Measurements from ENCODE around the gene PPP1R37. TPM values are rescaled to one million over a fixed set of nuclear protein-coding genes. Genes with fewer than 3 reads are reported as not detected.
A peak's percentile ranks its signal among the peaks of the same experiment; 100 is the strongest.

Gene PPP1R37
- total RNA-seq, 1 donor from 2014 or later = 20.3 TPM

DNA sequence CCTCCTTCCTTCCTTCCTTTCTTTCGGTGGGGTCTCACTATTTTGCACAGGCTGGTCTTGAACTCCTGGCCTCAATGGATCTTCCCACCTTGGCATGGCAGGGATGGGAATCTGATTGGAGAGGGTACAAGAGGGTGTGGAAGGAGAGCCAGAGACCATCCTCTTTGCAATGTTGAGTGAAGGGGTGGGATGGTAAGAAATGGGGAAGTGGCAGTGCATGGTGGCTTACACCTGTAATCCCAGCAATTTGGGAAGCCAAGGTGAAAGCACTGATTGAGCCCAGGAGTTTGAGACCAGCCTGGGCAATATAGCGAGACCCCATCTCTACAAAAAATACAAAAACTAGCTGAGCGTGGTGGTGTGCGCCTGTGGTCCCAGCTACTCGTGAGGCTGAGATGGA, 91.1 kb downstream of the PPP1R37 start:
- no peak overlapping the region for H3K27ac Mint-ChIP-seq
- intact Hi-C loops (cut with micrococcal nuclease) = no loop called here
- H3K4me1 Mint-ChIP-seq = peaks cover 14% of the 10 kb centered on the region
- no peak overlapping the region for H3K4me3 Mint-ChIP-seq
- H3K27me3 Mint-ChIP-seq = no peaks in the 10 kb centered on the region
- DNase-seq = no peak
- no peaks in the 10 kb centered on the region for H3K9me3 Mint-ChIP-seq
- peaks cover 14% of the 10 kb centered on the region for H3K36me3 Mint-ChIP-seq (ENCODE audit: low read depth)

DNA sequence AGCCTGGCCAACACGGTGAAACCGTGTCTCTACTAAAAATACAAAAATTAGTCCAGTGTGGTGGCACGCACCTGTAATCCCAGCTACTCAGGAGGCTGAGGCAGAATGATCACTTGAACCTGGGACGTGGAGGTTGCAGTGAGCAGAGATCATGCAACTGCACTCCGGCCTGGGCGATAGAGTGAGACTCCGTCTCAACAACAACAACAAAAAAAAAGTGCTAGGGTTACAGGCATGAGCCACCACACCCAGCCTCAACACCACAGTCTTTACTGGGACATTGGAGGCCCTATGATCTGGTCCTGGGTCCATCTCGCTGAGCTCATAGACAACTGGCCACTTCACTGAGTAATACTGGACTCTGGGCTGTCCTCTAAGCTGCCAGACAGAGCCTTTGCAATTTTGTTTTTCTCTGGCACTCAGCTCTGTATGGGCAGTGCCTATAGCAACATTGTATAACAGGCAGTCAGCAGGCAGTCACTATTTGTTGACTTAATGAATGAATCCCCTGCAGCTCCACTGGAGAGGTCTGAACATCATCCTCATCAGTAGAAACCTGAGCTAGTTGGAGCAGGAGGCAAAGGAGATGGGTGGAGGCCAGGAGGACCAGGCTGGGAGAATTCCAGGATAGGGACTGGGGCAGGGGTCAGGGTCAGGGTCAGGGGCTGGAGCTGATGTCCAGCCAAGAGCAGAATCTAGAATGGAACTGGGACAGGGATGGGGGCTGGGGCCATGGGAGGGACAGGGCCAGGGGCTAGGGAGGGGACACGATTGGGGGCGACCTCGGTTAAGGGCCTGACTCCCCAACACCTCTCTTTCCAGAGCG, 93.7 kb downstream of the PPP1R37 start:
- H3K36me3 Mint-ChIP-seq (ENCODE audit: low read depth) = peaks cover 4% of the 10 kb centered on the region
- H3K4me1 Mint-ChIP-seq = peaks cover 8% of the 10 kb centered on the region
- peaks cover 4% of the 10 kb centered on the region for H3K27me3 Mint-ChIP-seq
- H3K4me3 Mint-ChIP-seq = no peak overlapping the region
- DNase-seq = no peak
- intact Hi-C loops (cut with micrococcal nuclease) = no loop called here
- H3K9me3 Mint-ChIP-seq = no peaks in the 10 kb centered on the region
- H3K27ac Mint-ChIP-seq = no peak overlapping the region

DNA sequence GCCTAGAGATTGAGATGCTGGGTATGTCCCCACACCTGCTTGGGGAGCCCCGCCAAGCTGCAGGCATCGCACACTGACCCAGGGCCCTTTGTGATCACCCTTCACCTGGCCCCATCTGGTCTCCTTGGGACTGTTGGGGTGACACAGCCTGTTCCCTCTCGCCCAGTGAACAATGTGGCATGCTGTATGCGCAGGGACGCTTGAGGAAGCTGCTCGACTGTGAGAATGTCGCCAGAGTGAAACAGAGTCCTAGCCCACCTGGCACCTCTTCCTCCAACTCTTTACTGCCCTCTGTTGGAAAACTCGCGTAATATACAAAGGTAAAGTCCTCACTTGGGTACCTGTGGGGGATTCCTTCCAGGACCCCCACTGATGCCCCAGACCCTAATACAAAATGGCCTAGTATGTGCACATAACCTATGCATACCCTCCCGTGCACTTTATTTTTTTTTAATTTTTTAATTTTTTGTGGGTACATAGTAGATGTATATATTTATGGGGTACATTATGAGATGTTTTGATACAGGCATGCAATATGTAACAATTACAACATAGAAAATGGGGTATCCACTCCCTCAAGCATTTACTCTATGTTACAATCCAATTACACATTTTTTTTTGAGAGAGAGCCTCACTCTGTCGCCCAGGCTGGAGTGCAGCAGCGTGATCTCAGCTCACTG, 94.6 kb downstream of the PPP1R37 start:
- H3K36me3 Mint-ChIP-seq (ENCODE audit: low read depth) = peaks cover 3% of the 10 kb centered on the region
- no peak overlapping the region for H3K27ac Mint-ChIP-seq
- no peak overlapping the region for H3K4me3 Mint-ChIP-seq
- peaks cover 4% of the 10 kb centered on the region for H3K27me3 Mint-ChIP-seq
- intact Hi-C loops (cut with micrococcal nuclease) = no loop called here
- H3K9me3 Mint-ChIP-seq = no peaks in the 10 kb centered on the region
- peaks cover 8% of the 10 kb centered on the region for H3K4me1 Mint-ChIP-seq
- peak; percentile 75 for DNase-seq

DNA sequence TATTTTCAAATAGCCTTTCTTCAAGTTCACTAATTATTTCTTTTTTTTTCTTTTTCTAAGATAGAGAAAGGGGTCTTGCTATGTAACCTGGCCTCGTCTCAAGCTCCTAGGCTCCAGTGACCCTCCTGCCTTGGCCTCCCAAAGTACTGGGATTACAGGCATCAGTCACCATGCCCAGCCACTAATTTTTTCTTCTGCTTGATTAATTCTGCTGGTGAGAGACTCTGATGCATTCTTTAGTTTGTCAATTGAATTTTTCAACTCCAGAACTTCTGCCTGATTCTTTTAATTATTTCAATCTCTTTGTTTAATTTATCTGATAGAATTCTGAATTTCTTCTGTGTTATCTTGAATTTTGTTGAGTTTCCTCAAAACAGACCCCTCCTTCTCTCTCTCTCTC, 97.0 kb downstream of the PPP1R37 start:
- H3K36me3 Mint-ChIP-seq (ENCODE audit: low read depth) = no peaks in the 10 kb centered on the region
- intact Hi-C loops (cut with micrococcal nuclease) = no loop called here

DNA sequence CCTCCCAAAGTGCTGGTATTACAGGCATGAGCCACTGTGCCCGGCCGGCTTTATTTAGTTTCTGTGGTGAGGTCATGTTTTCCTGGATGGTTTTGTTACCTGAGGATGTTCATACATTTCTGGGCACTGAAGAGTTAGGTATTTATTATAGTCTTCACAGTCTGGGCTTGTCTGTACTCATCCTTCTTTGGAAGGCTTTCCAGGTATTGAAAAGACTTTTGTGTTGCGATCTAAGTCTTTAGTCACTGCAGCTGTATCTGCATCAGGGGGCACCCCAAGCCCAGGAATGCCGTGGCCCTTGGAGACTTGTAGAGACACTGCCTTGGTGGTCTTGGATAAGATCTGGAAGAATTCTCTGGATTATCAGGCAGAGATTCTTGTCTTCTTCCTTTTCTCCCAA, 98.4 kb downstream of the PPP1R37 start:
- peaks cover 7% of the 10 kb centered on the region for H3K27me3 Mint-ChIP-seq
- H3K4me3 Mint-ChIP-seq = no peak overlapping the region
- intact Hi-C loops (cut with micrococcal nuclease) = no loop called here
- H3K9me3 Mint-ChIP-seq = no peaks in the 10 kb centered on the region
- H3K4me1 Mint-ChIP-seq = peaks cover 2% of the 10 kb centered on the region
- no peaks in the 10 kb centered on the region for H3K36me3 Mint-ChIP-seq (ENCODE audit: low read depth)
- DNase-seq = no peak
- H3K27ac Mint-ChIP-seq = no peak overlapping the region

More for the DNA sequence above, 97.0 kb downstream of the PPP1R37 start:
- Mint-ChIP-seq H3K9me3 (no peaks in the 10 kb centered on the region), H3K4me3 (no peak overlapping the region), H3K27me3 (peaks cover 7% of the 10 kb centered on the region), H3K4me1 (peaks cover 3% of the 10 kb centered on the region), H3K27ac (no peak overlapping the region)
- DNase-seq = no peak

DNA sequence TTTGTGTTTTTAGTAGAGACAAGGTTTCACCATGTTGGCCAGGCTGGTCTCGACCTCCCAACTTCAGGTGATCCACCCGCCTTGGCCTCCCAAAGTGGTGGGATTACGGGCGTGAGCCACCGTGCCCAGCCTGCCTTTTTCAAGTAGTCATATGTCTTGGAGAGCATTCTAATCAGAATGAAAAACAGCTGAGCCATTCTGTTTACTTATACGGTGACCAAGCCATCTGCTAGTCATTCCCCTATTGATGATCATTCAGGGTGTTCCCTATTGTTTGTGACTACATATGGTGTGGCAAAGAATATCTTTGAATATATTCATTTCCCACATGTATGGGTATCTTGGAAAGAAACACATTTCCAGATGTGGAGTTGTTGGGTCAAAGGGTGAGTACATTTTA, 102.8 kb downstream of the PPP1R37 start:
- intact Hi-C loops (cut with micrococcal nuclease) = no loop called here
- Mint-ChIP-seq H3K27ac (no peak overlapping the region), H3K36me3 (ENCODE audit: low read depth) (no peaks in the 10 kb centered on the region), H3K9me3 (no peaks in the 10 kb centered on the region), H3K4me1 (no peaks in the 10 kb centered on the region), H3K27me3 (peaks cover 10% of the 10 kb centered on the region), H3K4me3 (no peak overlapping the region)
- DNase-seq = no peak

Other genes starting within 250 kb of the PPP1R37 start
- 0.19 and 0.44 TPM in 2 replicates for gene NECTIN2, start 246.9 kb upstream of the PPP1R37 start, total RNA-seq
- gene TOMM40, start 201.9 kb upstream of the PPP1R37 start, total RNA-seq = 208 and 213 TPM in 2 replicates
- 0.83 and 1.1 TPM in 2 replicates for gene APOE, start 187.4 kb upstream of the PPP1R37 start, total RNA-seq
- 1.8 and 2.1 TPM in 2 replicates for gene APOC1, start 178.6 kb upstream of the PPP1R37 start, total RNA-seq
- gene APOC4, start 150.9 kb upstream of the PPP1R37 start, total RNA-seq = not detected in 2 replicates
- gene APOC2, start 147.1 kb upstream of the PPP1R37 start, total RNA-seq = not detected in 2 replicates
- gene CLPTM1, start 137.8 kb upstream of the PPP1R37 start, total RNA-seq = 71.7 and 76.6 TPM in 2 replicates
- 67.6 and 72.7 TPM in 2 replicates for gene RELB, start 91.7 kb upstream of the PPP1R37 start, total RNA-seq
- 107 and 111 TPM in 2 replicates for gene CLASRP, start 54.1 kb upstream of the PPP1R37 start, total RNA-seq
- 4.7 and 5.3 TPM in 2 replicates for gene ZNF296, start 16.7 kb upstream of the PPP1R37 start, total RNA-seq
- gene GEMIN7, start 13.9 kb upstream of the PPP1R37 start, total RNA-seq = 51.5 and 54.3 TPM in 2 replicates
- 0.16 and 0.28 TPM in 2 replicates for gene NKPD1, start 67.8 kb downstream of the PPP1R37 start, total RNA-seq
- 24.7 and 28.5 TPM in 2 replicates for gene TRAPPC6A, start 85.1 kb downstream of the PPP1R37 start, total RNA-seq
- 10.1 and 12.2 TPM in 2 replicates for gene BLOC1S3, start 85.6 kb downstream of the PPP1R37 start, total RNA-seq
- not detected in 2 replicates for gene EXOC3L2, start 152.2 kb downstream of the PPP1R37 start, total RNA-seq
- gene MARK4, start 158.1 kb downstream of the PPP1R37 start, total RNA-seq = 26.1 and 29.0 TPM in 2 replicates
- not detected in 2 replicates for gene CKM, start 229.7 kb downstream of the PPP1R37 start, total RNA-seq
- gene KLC3, start 247.6 kb downstream of the PPP1R37 start, total RNA-seq = not detected in 2 replicates

Measured in activated CD4-positive, alpha-beta T cell treated with anti-CD3 and anti-CD28 coated beads, Interleukin-2, amount 10 ng/mL, durations not matched to agents 24 days and 14 days (primary cell).